PC-9 (cell line): ENCODE measurements around the gene RGS7. TPM values are rescaled to one million over a fixed set of nuclear protein-coding genes. Genes with fewer than 3 reads are reported as not detected.

Experiments
- BruUV-seq: library from RNA; stranded (reverse); fragments of 400-500 nt; replicated peaks from 2 replicates; lab custom pipeline; 2021; lab: Mats Ljungman, UMichigan
- CTCF ChIA-PET: fragments of 300-600 bp; sonication (Branson Sonifier 250); formaldehyde crosslinking; loops from one replicate; lab custom pipeline; 2022; ENCODE audit warnings: antibody characterized with exemption; lab: Charles Lee
- POLR2A ChIA-PET: fragments of 300-600 bp; sonication (Branson Sonifier 250); formaldehyde crosslinking; loops from one replicate; lab custom pipeline; 2022; ENCODE audit warnings: antibody characterized with exemption; ENCODE audit not compliant: unreplicated experiment; lab: Charles Lee
- DNase-seq, 2 experiments: peaks; one replicate each; pipeline versions ENCODE4 v3.0.0 to v3.0.0-alpha.2; 2015 to 2022; ENCODE audit warnings: mixed read lengths in 1 of 2
- H2AFZ ChIP-seq: fragments of 200-600 bp; sonication (generic); 2 replicates; pipeline ENCODE4 v1.8.1; 2017; ENCODE audit warnings: antibody characterized with exemption
- H3F3A ChIP-seq: fragments of 200-600 bp; sonication (generic); 2 replicates; pipeline ENCODE4 v1.8.1; 2017; ENCODE audit warnings: antibody characterized with exemption, mild to moderate bottlenecking, low read depth; ENCODE audit not compliant: insufficient read depth
- H3K27ac ChIP-seq: fragments of 200-600 bp; sonication (generic); 2 replicates; pipeline ENCODE4 v1.6.1; 2016; ENCODE audit warnings: mixed run types
- H3K27me3 ChIP-seq: fragments of 200-600 bp; sonication (generic); 2 replicates; pipeline ENCODE4 v1.6.1; 2016; ENCODE audit warnings: low read depth, mixed run types; ENCODE audit not compliant: insufficient read depth
- H3K36me3 ChIP-seq: fragments of 200-600 bp; sonication (generic); 2 replicates; pipeline ENCODE4 v1.6.1; 2016; ENCODE audit warnings: low read depth, mixed run types
- H3K4me1 ChIP-seq: fragments of 200-600 bp; sonication (generic); replicated peaks from 2 replicates; pipeline ENCODE4 v1.6.1; 2016; ENCODE audit warnings: mixed run types; ENCODE audit not compliant: insufficient read depth
- H3K4me2 ChIP-seq: fragments of 200-600 bp; sonication (generic); 2 replicates; pipeline ENCODE4 v1.6.1; 2017; ENCODE audit warnings: mixed run types
- H3K4me3 ChIP-seq: fragments of 200-600 bp; sonication (generic); 2 replicates; pipeline ENCODE4 v1.6.1; 2016; ENCODE audit warnings: mixed run types
- H3K79me2 ChIP-seq: fragments of 200-600 bp; sonication (generic); 2 replicates; pipeline ENCODE4 v1.6.1; 2017; ENCODE audit warnings: low read depth, mixed run types
- H3K9me2 ChIP-seq: fragments of 200-600 bp; sonication (generic); 2 replicates; pipeline ENCODE4 v1.8.1; 2017; ENCODE audit warnings: mild to moderate bottlenecking; ENCODE audit not compliant: insufficient read depth
- H3K9me3 ChIP-seq: fragments of 200-600 bp; sonication (generic); 2 replicates; pipeline ENCODE4 v1.8.1; 2016; ENCODE audit warnings: low read depth; ENCODE audit not compliant: insufficient read depth
- H4K20me1 ChIP-seq: fragments of 200-600 bp; sonication (generic); 2 replicates; pipeline ENCODE4 v1.8.1; 2017; ENCODE audit not compliant: insufficient read depth
- EZH2 ChIP-seq: fragments of 200-600 bp; sonication (generic); IDR thresholded peaks from 2 replicates; pipeline ENCODE4 v1.8.0; 2017; ENCODE audit warnings: antibody characterized with exemption, low read depth
- intact Hi-C: fragments of 100-400 bp; cut with micrococcal nuclease; formaldehyde crosslinking; loops from one replicate; pipeline ENCODE4 v1.10.0; 2022; ENCODE audit not compliant: unreplicated experiment
- total RNA-seq: library from RNA; stranded (reverse); gene quantifications from 2 replicates; pipeline ENCODE4 v1.2.3, GENCODE V29; 2021
- TF ChIP-seq, protein P1 (sequence below): fragments of 200-600 bp; sonication (generic); conservative IDR thresholded peaks from 2 replicates; pipeline ENCODE4 v1.6.1; 2017; ENCODE audit warnings: mixed run types, antibody characterized with exemption, mild to moderate bottlenecking, moderate library complexity

RGS7 gene
- total RNA-seq, 1 experiment from 2014 or later: 5.8 TPM

DNA sequence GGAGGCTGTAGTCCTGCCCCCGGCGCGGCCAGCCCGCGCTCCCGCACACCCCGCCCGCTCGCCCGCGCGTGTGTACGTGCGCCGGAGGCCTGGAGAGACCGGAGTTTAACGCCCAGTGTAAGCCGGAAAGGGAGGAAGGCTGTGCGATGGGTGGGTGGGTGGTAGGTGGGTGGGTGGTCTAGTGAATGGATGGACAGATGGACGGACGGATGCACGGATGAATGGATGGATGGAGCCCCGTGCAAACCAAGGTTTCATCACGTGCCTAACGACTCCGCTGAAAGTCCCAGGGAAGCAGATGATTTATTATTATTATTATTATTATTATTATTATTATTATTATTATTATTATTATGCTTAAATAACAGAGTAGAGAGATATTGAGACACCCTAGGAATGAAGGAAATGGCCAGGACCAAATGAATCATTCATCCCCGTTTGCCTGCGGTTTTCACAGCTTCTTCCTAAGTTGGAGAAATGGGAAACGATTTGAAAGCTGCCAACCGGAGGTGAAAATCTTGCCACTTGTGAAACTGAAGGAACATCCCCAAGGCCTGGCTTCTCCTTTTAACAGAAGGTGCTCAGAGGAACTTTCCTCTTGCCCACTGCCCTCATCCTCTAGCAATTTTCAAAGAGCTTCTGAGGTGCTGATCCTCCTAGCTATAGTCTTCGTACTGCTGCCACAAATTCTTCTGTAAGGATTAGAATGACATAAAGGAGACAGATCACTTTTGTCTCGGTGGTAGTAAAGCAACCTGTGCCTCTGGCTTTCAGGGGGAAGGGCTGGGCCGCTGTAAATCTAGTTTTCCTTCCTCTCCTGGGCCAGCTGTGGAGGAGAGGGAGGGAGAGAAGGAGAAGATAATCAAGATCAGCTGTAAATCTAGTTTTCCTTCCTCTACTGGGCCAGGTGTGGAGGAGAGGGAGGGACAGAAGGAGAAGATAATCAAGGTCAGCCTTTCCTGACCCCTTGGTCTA, 648 bp upstream of the RGS7 start:
- no peaks in the 10 kb centered on the region for H3K27me3 ChIP-seq
- H3K9me3 ChIP-seq: no peaks in the 10 kb centered on the region
- no peak for DNase-seq
- POLR2A ChIA-PET: no interaction called here
- no peaks in the 10 kb centered on the region for H4K20me1 ChIP-seq
- no peaks in the 10 kb centered on the region for H3K36me3 ChIP-seq
- H3K4me1 ChIP-seq: no peaks in the 10 kb centered on the region
- no peak overlapping the region for H3K27ac ChIP-seq
- no peaks in the 10 kb centered on the region for H3K9me2 ChIP-seq
- intact Hi-C loops: no loop called here
- H3K4me2 ChIP-seq: no peak overlapping the region
- no peak overlapping the region for H2AFZ ChIP-seq
- no TSS peak for BruUV-seq
- CTCF ChIA-PET: interaction anchor here (0.7 kb wide), 1 partner anchor 25 kb away, joined by 3 read pairs; no protein-coding TSS in a partner anchor
- no peak overlapping the region for H3K4me3 ChIP-seq
- H3K79me2 ChIP-seq: no peaks in the 10 kb centered on the region
- no peaks in the 10 kb centered on the region for H3F3A ChIP-seq
- TF ChIP-seq, protein P1, sequence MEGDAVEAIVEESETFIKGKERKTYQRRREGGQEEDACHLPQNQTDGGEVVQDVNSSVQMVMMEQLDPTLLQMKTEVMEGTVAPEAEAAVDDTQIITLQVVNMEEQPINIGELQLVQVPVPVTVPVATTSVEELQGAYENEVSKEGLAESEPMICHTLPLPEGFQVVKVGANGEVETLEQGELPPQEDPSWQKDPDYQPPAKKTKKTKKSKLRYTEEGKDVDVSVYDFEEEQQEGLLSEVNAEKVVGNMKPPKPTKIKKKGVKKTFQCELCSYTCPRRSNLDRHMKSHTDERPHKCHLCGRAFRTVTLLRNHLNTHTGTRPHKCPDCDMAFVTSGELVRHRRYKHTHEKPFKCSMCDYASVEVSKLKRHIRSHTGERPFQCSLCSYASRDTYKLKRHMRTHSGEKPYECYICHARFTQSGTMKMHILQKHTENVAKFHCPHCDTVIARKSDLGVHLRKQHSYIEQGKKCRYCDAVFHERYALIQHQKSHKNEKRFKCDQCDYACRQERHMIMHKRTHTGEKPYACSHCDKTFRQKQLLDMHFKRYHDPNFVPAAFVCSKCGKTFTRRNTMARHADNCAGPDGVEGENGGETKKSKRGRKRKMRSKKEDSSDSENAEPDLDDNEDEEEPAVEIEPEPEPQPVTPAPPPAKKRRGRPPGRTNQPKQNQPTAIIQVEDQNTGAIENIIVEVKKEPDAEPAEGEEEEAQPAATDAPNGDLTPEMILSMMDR: no peak
- TF ChIP-seq EZH2: no peak

DNA sequence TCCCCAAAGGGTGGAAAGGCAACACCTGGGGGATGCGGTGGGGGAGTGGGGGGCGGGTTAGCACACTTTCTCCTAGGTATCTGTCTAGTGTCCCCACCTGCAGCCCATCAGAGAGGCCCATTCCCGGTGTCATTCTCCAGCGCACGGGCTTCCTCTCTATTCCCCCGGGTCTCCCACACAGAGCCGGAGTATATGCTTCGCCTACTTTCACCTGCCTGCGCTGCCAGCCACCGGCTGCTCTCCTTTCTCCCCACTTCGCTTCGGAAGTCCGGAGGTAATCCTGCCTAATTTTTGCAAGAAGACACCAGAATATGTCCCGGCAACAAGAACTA, 852 bp downstream of the RGS7 start:
- Histone ChIP-seq H3K27ac (no peak overlapping the region), H3K4me3 (no peak overlapping the region), H3K9me2 (no peaks in the 10 kb centered on the region), H4K20me1 (no peaks in the 10 kb centered on the region), H3K36me3 (no peaks in the 10 kb centered on the region), H3K79me2 (no peaks in the 10 kb centered on the region), H3F3A (no peaks in the 10 kb centered on the region), H2AFZ (no peak overlapping the region), H3K4me2 (no peak overlapping the region), H3K27me3 (no peaks in the 10 kb centered on the region), H3K9me3 (no peaks in the 10 kb centered on the region), H3K4me1 (no peaks in the 10 kb centered on the region)
- no peak for TF ChIP-seq EZH2
- TF ChIP-seq, protein P1: no peak
- BruUV-seq: no TSS peak
- ChIA-PET CTCF (no interaction called here), POLR2A (no interaction called here)
- DNase-seq: no peak
- intact Hi-C loops: no loop called here

DNA sequence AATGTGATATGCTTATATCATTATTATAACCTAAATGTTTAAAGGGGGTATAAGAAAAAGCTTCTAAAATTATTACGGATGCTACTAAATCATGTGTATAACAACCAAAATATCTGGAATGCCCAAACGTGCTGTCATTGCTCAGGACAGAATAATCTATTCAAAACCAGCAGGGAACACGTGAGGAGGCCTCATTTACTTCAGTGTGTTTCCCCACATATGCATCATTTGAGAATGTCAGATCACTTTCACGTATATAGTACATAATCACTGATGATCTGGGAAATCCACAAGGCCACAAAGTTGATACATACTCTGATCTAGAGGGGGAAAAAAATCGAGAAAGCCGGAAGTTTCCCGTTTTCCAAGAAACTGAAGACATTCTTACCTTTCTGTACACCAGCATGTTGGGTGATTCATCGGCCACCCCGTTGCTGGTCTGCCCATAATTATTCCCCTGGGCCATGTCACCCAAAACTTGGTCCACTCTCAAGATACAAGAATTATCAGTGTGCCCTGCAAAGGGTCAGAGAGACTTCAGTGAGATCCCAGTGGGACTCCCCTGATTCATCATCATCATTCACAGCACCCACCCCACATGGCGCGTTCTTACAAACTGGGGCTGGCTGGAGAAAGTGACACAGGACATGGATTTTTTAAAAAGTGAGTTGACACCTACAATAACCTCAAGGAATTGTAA, 1.5 kb downstream of the RGS7 start:
- ChIA-PET CTCF (no interaction called here), POLR2A (no interaction called here)
- Histone ChIP-seq H3K9me2 (no peaks in the 10 kb centered on the region), H3K27me3 (no peaks in the 10 kb centered on the region), H2AFZ (no peak overlapping the region), H3K27ac (no peak overlapping the region), H3F3A (no peaks in the 10 kb centered on the region), H3K4me3 (no peak overlapping the region), H3K36me3 (no peaks in the 10 kb centered on the region), H3K9me3 (no peaks in the 10 kb centered on the region), H3K79me2 (no peaks in the 10 kb centered on the region), H3K4me2 (no peak overlapping the region), H4K20me1 (no peaks in the 10 kb centered on the region), H3K4me1 (no peaks in the 10 kb centered on the region)
- TF ChIP-seq EZH2: no peak
- TF ChIP-seq, protein P1: no peak
- no peak for DNase-seq
- intact Hi-C loops: no loop called here
- BruUV-seq: no TSS peak
